GM12892 (cell line): ENCODE measurements around the gene TMEM107.

Experiments used
- POLR2A ChIP-seq: IDR thresholded peaks from 2 replicates; pipeline ENCODE4 v1.6.1; 2011; ENCODE audit warnings: low read depth, low read length, control low read depth
- POLR2AphosphoS5 ChIP-seq: IDR thresholded peaks from 2 replicates; pipeline ENCODE4 v1.6.1; 2011; ENCODE audit warnings: low read depth, low read length, control low read depth

- peak; percentile 57; the same call in 1 of the 2 replicates for TF ChIP-seq POLR2A
- TF ChIP-seq POLR2AphosphoS5: peak; percentile 41; the same call in 1 of the 2 replicates
These were observed at the start of gene TMEM107 for GRCh38 chr17:8176197-8176940.
